K562 treated with DMSO at 1 percent for 24 hours (cell line): ENCODE results near the gene LINC00632. TPM values are rescaled to one million over a fixed set of nuclear protein-coding genes. Genes with fewer than 3 reads are reported as not detected.

Experiments
- total RNA-seq: library from RNA; unstranded; fragments of 300-600 nt; gene quantifications from 2 replicates; pipeline ENCODE4 v1.2.3, GENCODE V29; 2022; ENCODE audit warnings: low read depth; ENCODE audit not compliant: insufficient read depth

The LINC00632 gene
- not detected in 2 replicates for total RNA-seq

DNA sequence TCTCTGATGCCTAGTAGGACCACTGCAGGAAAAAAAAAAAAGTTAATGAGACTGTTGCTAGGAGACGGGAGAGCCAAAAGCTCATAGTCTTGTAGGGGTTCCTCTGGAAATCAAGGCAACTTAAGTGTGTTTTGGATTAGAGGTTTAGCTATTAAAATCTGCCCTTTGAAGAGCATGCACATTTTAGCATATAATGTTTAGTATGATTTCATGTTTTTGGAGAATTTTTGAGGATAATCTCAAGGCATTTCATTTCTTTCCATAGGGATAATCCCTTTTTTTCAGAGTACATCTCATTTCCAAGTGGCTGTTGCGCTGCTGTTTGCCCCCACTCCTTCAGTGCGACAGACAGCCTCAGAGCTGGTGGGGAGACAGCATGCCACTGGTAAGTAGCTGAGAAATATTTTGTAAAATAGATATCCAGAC, at the start of gene LINC00632:
TSS of gene LINC00632 (plus strand) at position 339 of the 426 bp plus-strand sequence.

Other genes starting within 250 kb of the LINC00632 start
- gene SOX3, start 204.7 kb upstream of the LINC00632 start, total RNA-seq: not detected in 2 replicates